Measurements from ENCODE around the gene MYADML2.

MYADML2 gene

DNA sequence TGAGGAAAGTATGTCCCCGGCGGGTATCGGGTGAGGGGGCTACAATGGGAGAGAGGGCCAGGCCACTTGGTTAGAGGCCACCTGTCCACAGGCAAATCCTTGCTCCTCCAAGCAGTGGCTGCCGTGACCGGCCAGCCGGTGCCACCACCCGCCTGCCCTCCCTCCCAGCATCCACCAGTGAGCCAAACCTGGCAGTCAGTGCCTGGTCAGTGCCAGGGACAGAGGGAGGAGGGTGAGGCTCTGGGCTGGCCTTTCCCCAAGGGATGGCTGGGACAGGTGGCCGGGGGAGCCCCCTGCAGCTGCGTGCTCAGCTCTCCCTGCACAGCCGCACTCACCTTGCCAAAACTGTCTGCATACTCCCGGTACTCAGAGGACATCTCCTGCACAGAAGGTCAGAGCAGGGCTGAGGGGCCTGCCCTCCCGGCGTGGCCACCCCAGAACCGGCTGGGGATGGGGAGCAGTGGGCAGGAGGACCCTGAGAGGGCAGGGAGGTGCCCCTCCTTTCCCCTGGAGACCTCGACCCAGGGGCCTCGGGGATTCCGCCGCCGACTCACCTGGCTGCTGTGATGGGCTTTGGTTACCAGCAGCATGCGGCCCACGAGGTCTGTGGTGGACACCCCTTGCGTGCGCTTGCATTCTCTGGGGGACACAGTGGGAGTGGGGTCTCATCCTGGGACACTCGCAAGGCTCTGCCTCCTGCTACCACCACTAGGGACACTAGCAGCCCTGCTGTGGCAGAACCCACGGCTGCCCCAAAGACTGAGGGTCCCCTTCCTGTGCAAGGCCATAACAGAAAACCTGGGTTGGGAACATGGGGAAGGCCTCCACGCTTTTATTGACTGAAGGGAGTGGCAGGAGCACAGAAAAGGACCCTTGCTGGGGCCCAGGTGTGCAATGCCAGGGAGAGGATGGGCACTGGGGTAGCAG, 39.6 kb downstream of the MYADML2 start:
- H3K9me3 ChIP-seq (ENCODE audit: insufficient read depth, low read length): no peaks in the 10 kb centered on the region
- no peaks in the 10 kb centered on the region for H4K20me1 ChIP-seq (ENCODE audit: low read depth, low read length)
- H3K9me2 ChIP-seq (replicated peaks; ENCODE audit: insufficient read depth, low read length): no peaks in the 10 kb centered on the region
- H3K27me3 ChIP-seq (ENCODE audit: low read length): no peaks in the 10 kb centered on the region
- H3K4me2 ChIP-seq (ENCODE audit: low read depth, low read length, poor library complexity, severe bottlenecking): no peak overlapping the region
- no peak for TF ChIP-seq EZH2phosphoT487 (conservative IDR thresholded peaks at IDR 0.05; ENCODE audit: low read length)
- TF ChIP-seq, protein P1, sequence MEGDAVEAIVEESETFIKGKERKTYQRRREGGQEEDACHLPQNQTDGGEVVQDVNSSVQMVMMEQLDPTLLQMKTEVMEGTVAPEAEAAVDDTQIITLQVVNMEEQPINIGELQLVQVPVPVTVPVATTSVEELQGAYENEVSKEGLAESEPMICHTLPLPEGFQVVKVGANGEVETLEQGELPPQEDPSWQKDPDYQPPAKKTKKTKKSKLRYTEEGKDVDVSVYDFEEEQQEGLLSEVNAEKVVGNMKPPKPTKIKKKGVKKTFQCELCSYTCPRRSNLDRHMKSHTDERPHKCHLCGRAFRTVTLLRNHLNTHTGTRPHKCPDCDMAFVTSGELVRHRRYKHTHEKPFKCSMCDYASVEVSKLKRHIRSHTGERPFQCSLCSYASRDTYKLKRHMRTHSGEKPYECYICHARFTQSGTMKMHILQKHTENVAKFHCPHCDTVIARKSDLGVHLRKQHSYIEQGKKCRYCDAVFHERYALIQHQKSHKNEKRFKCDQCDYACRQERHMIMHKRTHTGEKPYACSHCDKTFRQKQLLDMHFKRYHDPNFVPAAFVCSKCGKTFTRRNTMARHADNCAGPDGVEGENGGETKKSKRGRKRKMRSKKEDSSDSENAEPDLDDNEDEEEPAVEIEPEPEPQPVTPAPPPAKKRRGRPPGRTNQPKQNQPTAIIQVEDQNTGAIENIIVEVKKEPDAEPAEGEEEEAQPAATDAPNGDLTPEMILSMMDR (IDR thresholded peaks at IDR 0.05; ENCODE audit: insufficient read depth, low read length, poor library complexity, severe bottlenecking): no peak
- H3K36me3 ChIP-seq (ENCODE audit: low read length): no peaks in the 10 kb centered on the region
- no peak overlapping the region for H3K9ac ChIP-seq (ENCODE audit: low read length)
- no peak overlapping the region for H2AFZ ChIP-seq (ENCODE audit: low read depth, low read length, severe bottlenecking)
- H3K27ac ChIP-seq (ENCODE audit: low read depth, low read length): no peak overlapping the region
- peaks cover 4% of the 10 kb centered on the region; the same call in 1 of the 2 replicates for H3K79me2 ChIP-seq (ENCODE audit: insufficient read depth, low read length)
- no peak overlapping the region for H3K4me3 ChIP-seq (ENCODE audit: insufficient read depth, low read length, poor library complexity, severe bottlenecking)
- peaks cover 5% of the 10 kb centered on the region; the same call in 1 of the 2 replicates for H3F3A ChIP-seq (ENCODE audit: insufficient read depth)

DNA sequence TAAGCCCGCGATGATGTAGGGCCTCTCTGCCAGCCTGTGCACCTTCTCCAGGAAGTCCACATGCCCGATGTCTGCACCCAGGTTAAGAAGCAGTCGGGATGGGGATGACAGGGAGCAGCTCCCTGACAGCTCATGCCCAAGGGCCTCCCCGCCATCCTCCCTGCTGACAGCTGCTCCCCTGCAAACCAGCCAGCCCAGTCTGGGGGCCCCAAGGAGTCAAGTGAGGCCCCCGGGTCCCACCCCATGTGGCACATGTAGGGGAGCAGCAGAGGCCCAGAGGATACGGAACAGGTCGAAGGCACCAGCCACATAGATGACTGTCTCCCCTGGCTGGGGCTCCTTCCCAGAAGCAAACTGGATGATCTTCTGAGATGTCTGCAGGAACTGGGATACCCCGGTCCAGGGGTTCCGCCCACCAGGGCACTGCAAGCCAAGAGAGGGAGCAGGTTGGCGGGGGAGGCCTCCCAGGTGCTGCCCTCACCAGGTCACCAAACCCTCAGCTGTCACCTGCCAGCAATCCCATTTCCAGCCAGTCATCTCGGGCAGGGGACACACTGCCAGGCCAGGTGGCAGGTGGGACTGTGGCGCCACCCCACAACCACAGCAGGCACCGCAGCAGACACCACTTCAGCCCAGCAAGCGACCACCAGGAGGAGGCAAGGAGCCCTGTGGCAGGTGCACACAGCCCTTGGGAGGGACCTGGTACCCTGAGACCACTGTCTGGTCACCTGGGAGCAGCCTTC, 40.4 kb downstream of the MYADML2 start:
- H3K27ac ChIP-seq (ENCODE audit: low read depth, low read length): no peak overlapping the region
- no peaks in the 10 kb centered on the region for H4K20me1 ChIP-seq (ENCODE audit: low read depth, low read length)
- H2AFZ ChIP-seq (ENCODE audit: low read depth, low read length, severe bottlenecking): no peak overlapping the region
- no peaks in the 10 kb centered on the region for H3K27me3 ChIP-seq (ENCODE audit: low read length)
- no peak overlapping the region for H3K9ac ChIP-seq (ENCODE audit: low read length)
- H3K9me3 ChIP-seq (ENCODE audit: insufficient read depth, low read length): no peaks in the 10 kb centered on the region
- peaks cover 4% of the 10 kb centered on the region; the same call in 1 of the 2 replicates for H3K79me2 ChIP-seq (ENCODE audit: insufficient read depth, low read length)
- no peaks in the 10 kb centered on the region for H3K9me2 ChIP-seq (replicated peaks; ENCODE audit: insufficient read depth, low read length)
- TF ChIP-seq, protein P1 (IDR thresholded peaks at IDR 0.05; ENCODE audit: insufficient read depth, low read length, poor library complexity, severe bottlenecking): peak; percentile 16
- no peak for TF ChIP-seq EZH2phosphoT487 (conservative IDR thresholded peaks at IDR 0.05; ENCODE audit: low read length)
- no peak overlapping the region for H3K4me2 ChIP-seq (ENCODE audit: low read depth, low read length, poor library complexity, severe bottlenecking)
- peaks cover under 1% of the 10 kb centered on the region; the same call in 1 of the 2 replicates for H3F3A ChIP-seq (ENCODE audit: insufficient read depth)
- H3K36me3 ChIP-seq (ENCODE audit: low read length): no peaks in the 10 kb centered on the region
- no peak overlapping the region for H3K4me3 ChIP-seq (ENCODE audit: insufficient read depth, low read length, poor library complexity, severe bottlenecking)

DNA sequence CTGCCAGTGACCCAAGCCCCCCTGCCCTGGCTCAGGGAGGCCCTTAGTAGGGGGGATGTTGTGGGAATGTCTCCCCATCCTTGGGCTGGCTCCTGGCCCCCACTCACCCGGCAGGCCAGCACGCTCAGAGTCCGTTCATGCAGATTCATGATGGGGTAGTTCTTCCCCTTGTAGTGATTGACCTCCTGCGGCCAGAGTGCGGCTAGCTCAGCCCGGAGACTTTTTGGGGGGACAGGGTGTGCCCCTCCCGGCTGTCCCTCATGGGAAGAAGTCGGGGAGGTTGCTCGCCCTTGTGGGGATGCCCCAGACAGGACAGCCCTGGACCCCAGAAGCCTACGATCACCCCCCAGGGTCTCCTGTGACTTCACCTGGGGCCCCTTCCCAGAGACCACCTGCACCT, 41.0 kb downstream of the MYADML2 start:
- H4K20me1 ChIP-seq (ENCODE audit: low read depth, low read length): no peaks in the 10 kb centered on the region
- no peaks in the 10 kb centered on the region for H3K27me3 ChIP-seq (ENCODE audit: low read length)
- no peak overlapping the region for H3K4me3 ChIP-seq (ENCODE audit: insufficient read depth, low read length, poor library complexity, severe bottlenecking)
- TF ChIP-seq EZH2phosphoT487 (conservative IDR thresholded peaks at IDR 0.05; ENCODE audit: low read length): no peak
- TF ChIP-seq, protein P1 (IDR thresholded peaks at IDR 0.05; ENCODE audit: insufficient read depth, low read length, poor library complexity, severe bottlenecking): no peak
- H3K9me3 ChIP-seq (ENCODE audit: insufficient read depth, low read length): no peaks in the 10 kb centered on the region
- H3K9ac ChIP-seq (ENCODE audit: low read length): no peak overlapping the region
- H2AFZ ChIP-seq (ENCODE audit: low read depth, low read length, severe bottlenecking): no peak overlapping the region
- H3K79me2 ChIP-seq (ENCODE audit: insufficient read depth, low read length): peaks cover 4% of the 10 kb centered on the region; the same call in 1 of the 2 replicates
- H3K27ac ChIP-seq (ENCODE audit: low read depth, low read length): no peak overlapping the region
- H3K9me2 ChIP-seq (replicated peaks; ENCODE audit: insufficient read depth, low read length): no peaks in the 10 kb centered on the region
- H3K4me2 ChIP-seq (ENCODE audit: low read depth, low read length, poor library complexity, severe bottlenecking): no peak overlapping the region
- H3F3A ChIP-seq (ENCODE audit: insufficient read depth): no peaks in the 10 kb centered on the region
- no peaks in the 10 kb centered on the region for H3K36me3 ChIP-seq (ENCODE audit: low read length)

All from SU-DHL-6 (cell line).